HEK293 (cell line): Measurements from ENCODE around the gene STPG3.

Experiments
- AEBP2 ChIP-seq: fragments of 450-650 bp; formaldehyde crosslinking; IDR thresholded peaks from 2 replicates; pipeline ENCODE4 v1.5.1; 2016; ENCODE audit warnings: missing biosample characterization, missing genetic modification characterization, borderline replicate concordance
- BCL11A ChIP-seq: fragments of 450-650 bp; formaldehyde crosslinking; IDR thresholded peaks from 2 replicates; pipeline ENCODE4 v1.5.1; 2016; ENCODE audit warnings: low read depth, missing biosample characterization, missing genetic modification characterization
- GLI4 ChIP-seq: fragments of 450-650 bp; formaldehyde crosslinking; IDR thresholded peaks from 2 replicates; pipeline ENCODE4 v1.5.1; 2016; ENCODE audit warnings: missing biosample characterization, missing genetic modification characterization
- HOXC10 ChIP-seq: sonication (generic); formaldehyde crosslinking; IDR thresholded peaks from 2 replicates; pipeline ENCODE4 v1.8.1; 2023; ENCODE audit warnings: mild to moderate bottlenecking, missing genetic modification reagents
- OVOL3 ChIP-seq: fragments of 450-650 bp; formaldehyde crosslinking; IDR thresholded peaks from 2 replicates; pipeline ENCODE4 v1.5.1; 2016; ENCODE audit warnings: missing biosample characterization, missing genetic modification characterization
- PRDM1 ChIP-seq: fragments of 450-650 bp; formaldehyde crosslinking; IDR thresholded peaks from 2 replicates; pipeline ENCODE4; 2016; ENCODE audit warnings: missing biosample characterization, missing genetic modification characterization
- PRDM2 ChIP-seq: fragments of 450-650 bp; formaldehyde crosslinking; IDR thresholded peaks from 2 replicates; pipeline ENCODE4 v1.5.1; 2016; ENCODE audit warnings: missing biosample characterization, missing genetic modification characterization, borderline replicate concordance
- PRDM4 ChIP-seq: fragments of 450-650 bp; formaldehyde crosslinking; IDR thresholded peaks from 2 replicates; pipeline ENCODE4 v1.5.1; 2017; ENCODE audit warnings: missing biosample characterization, missing genetic modification characterization
- PRDM6 ChIP-seq: fragments of 450-650 bp; formaldehyde crosslinking; IDR thresholded peaks from 2 replicates; pipeline ENCODE4 v1.5.1; 2017; ENCODE audit warnings: missing biosample characterization, missing genetic modification characterization
- REST ChIP-seq: fragments of 450-650 bp; formaldehyde crosslinking; IDR thresholded peaks from 2 replicates; pipeline ENCODE4 v1.5.1; 2016; ENCODE audit warnings: missing biosample characterization, missing genetic modification characterization
- SP7 ChIP-seq: fragments of 450-650 bp; formaldehyde crosslinking; IDR thresholded peaks from 2 replicates; pipeline ENCODE4 v1.5.1; 2016; ENCODE audit warnings: missing biosample characterization, missing genetic modification characterization
- ZBTB44 ChIP-seq: fragments of 450-650 bp; IDR thresholded peaks from 2 replicates; pipeline ENCODE4 v1.5.1; 2018; ENCODE audit warnings: missing biosample characterization, mild to moderate bottlenecking, missing genetic modification characterization
- ZNF112 ChIP-seq: fragments of 450-650 bp; formaldehyde crosslinking; IDR thresholded peaks from 2 replicates; pipeline ENCODE4 v1.5.0; 2017; ENCODE audit warnings: missing biosample characterization, missing genetic modification characterization
- ZNF157 ChIP-seq: fragments of 450-650 bp; formaldehyde crosslinking; IDR thresholded peaks from 2 replicates; pipeline ENCODE4 v1.5.1; 2016; ENCODE audit warnings: missing biosample characterization, missing genetic modification characterization
- ZNF280C ChIP-seq: fragments of 450-650 bp; formaldehyde crosslinking; IDR thresholded peaks from 2 replicates; pipeline ENCODE4 v1.5.1; 2016; ENCODE audit warnings: missing biosample characterization, missing genetic modification characterization
- ZNF366 ChIP-seq: fragments of 450-650 bp; formaldehyde crosslinking; conservative IDR thresholded peaks from 2 replicates; pipeline ENCODE4 v1.5.1; 2016; ENCODE audit warnings: missing biosample characterization, missing genetic modification characterization
- ZNF404 ChIP-seq: fragments of 450-650 bp; formaldehyde crosslinking; IDR thresholded peaks from 2 replicates; pipeline ENCODE4 v1.5.1; 2017; ENCODE audit warnings: missing biosample characterization, missing genetic modification characterization
- ZNF510 ChIP-seq: fragments of 450-650 bp; formaldehyde crosslinking; IDR thresholded peaks from 2 replicates; pipeline ENCODE4 v1.5.1; 2018; ENCODE audit warnings: mild to moderate bottlenecking, missing genetic modification characterization, missing biosample characterization; ENCODE audit not compliant: insufficient replicate concordance
- ZNF596 ChIP-seq: fragments of 450-650 bp; IDR thresholded peaks from 2 replicates; pipeline ENCODE4 v1.5.0; 2018; ENCODE audit warnings: missing biosample characterization, mild to moderate bottlenecking, missing genetic modification characterization, moderate library complexity

STPG3 gene

GRCh38 chr9:137236238-137236935 lies 14.7 kb upstream of the STPG3 start (continued):
- TF ChIP-seq ZNF596 (tag by site-specific recombination) (no peak), SP7 (tag by site-specific recombination) (peak; percentile 48; the same call in 1 of the 2 replicates), ZNF366 (tag by site-specific recombination) (no peak), ZNF404 (no peak), ZNF280C (no peak), ZNF112 (tag by site-specific recombination) (no peak), PRDM4 (tag by site-specific recombination) (no peak), BCL11A (tag by site-specific recombination) (no peak), HOXC10 (CRISPR knock-in tag) (no peak), PRDM1 (tag by site-specific recombination) (no peak), OVOL3 (no peak; the same call in 1 of the 2 replicates), AEBP2 (no peak), PRDM6 (no peak), REST (tag by site-specific recombination) (peak; percentile 22; the same call in 1 of the 2 replicates), ZNF157 (tag by site-specific recombination) (no peak), ZBTB44 (tag by site-specific recombination) (0 out of 2 replicates have a peak, but pooled peaks have one; percentile 26), ZNF510 (tag by site-specific recombination) (no peak), PRDM2 (no peak), GLI4 (tag by site-specific recombination) (no peak; the same call in 1 of the 2 replicates)
